Activated CD4-positive, alpha-beta T cell treated with anti-CD3 and anti-CD28 coated beads for 48 hours (primary cell): Measurements from ENCODE around the gene SARS1.

Experiments
- DNase-seq: peaks from one replicate; pipeline ENCODE4 v3.0.0-alpha.2; 2020

Gene SARS1

GRCh38 chr1:109251277-109252166 lies 37.8 kb downstream of the SARS1 start:
- no peak for DNase-seq

- no peak for DNase-seq
These were observed 38.6 kb downstream of the SARS1 start for GRCh38 chr1:109252167-109252892.

- DNase-seq: no peak
These were observed 39.4 kb downstream of the SARS1 start for GRCh38 chr1:109252893-109253802.

GRCh38 chr1:109253803-109254620 lies 40.3 kb downstream of the SARS1 start:
- DNase-seq: no peak

GRCh38 chr1:109254621-109255096 lies 40.9 kb downstream of the SARS1 start:
- DNase-seq: no peak

- no peak for DNase-seq
These were observed 41.5 kb downstream of the SARS1 start for GRCh38 chr1:109255097-109255651.

- DNase-seq: no peak
These were observed 42.0 kb downstream of the SARS1 start for GRCh38 chr1:109255678-109256077.

GRCh38 chr1:109256085-109256484 lies 42.4 kb downstream of the SARS1 start:
- no peak for DNase-seq

- no peak for DNase-seq
These were observed 43.4 kb downstream of the SARS1 start for GRCh38 chr1:109256971-109257681.

- no peak for DNase-seq
These were observed 44.1 kb downstream of the SARS1 start for GRCh38 chr1:109257682-109258421.

GRCh38 chr1:109258481-109259466 lies 45.1 kb downstream of the SARS1 start:
- no peak for DNase-seq

GRCh38 chr1:109259674-109260557 lies 46.2 kb downstream of the SARS1 start:
- DNase-seq: no peak

- no peak for DNase-seq
These were observed 47.3 kb downstream of the SARS1 start for GRCh38 chr1:109261006-109261405.

GRCh38 chr1:109261578-109261977 lies 47.9 kb downstream of the SARS1 start:
- DNase-seq: no peak

- no peak for DNase-seq
These were observed 48.7 kb downstream of the SARS1 start for GRCh38 chr1:109262231-109263055.

- no peak for DNase-seq
These were observed 49.5 kb downstream of the SARS1 start for GRCh38 chr1:109263234-109263596.
